Measurements from ENCODE around the gene SYNPR. TPM values are rescaled to one million over a fixed set of nuclear protein-coding genes. Genes with fewer than 3 reads are reported as not detected.

SYNPR gene
- total RNA-seq, 1 experiment from 2014 or later = 0.17 TPM

- no peaks in the 10 kb centered on the region for H3K9me3 Mint-ChIP-seq
- no peak overlapping the region for H2BK15ac ChIP-seq (ENCODE audit: low read depth, low read length)
- 0 out of 5 replicates have a peak overlapping the region, but pooled peaks of 1 of the 2 experiments have one; percentile 12 for H3K4me3 Mint-ChIP-seq
- H3K14ac ChIP-seq (ENCODE audit: insufficient read depth, low read length) = no peak overlapping the region
- H3K23me2 ChIP-seq (ENCODE audit: insufficient read length, low read depth, low read length, poor library complexity, severe bottlenecking) = no peaks in the 10 kb centered on the region
- no peak overlapping the region for H3K9ac ChIP-seq (ENCODE audit: extremely low read depth, insufficient read length, low read length)
- H2AFZ ChIP-seq (ENCODE audit: low read length) = no peak overlapping the region
- H3T11ph ChIP-seq (ENCODE audit: low read length) = no peak overlapping the region
- H3K4me1 ChIP-seq (ENCODE audit: insufficient read depth, low read length) = peaks cover 18% of the 10 kb centered on the region
- H4K5ac ChIP-seq (ENCODE audit: insufficient read length, low read depth, low read length) = no peak overlapping the region
- no peaks in the 10 kb centered on the region for H4K20me1 ChIP-seq (ENCODE audit: control insufficient read depth, insufficient read depth, insufficient read length)
- H2BK120ac ChIP-seq (ENCODE audit: low read depth, low read length, poor library complexity, severe bottlenecking) = no peak overlapping the region
- no peak overlapping the region for H3K23ac ChIP-seq (ENCODE audit: insufficient read length, low read depth, low read length)
- H3K27ac Mint-ChIP-seq = peak overlapping the region in 2 of 3 experiments; percentile 6 to 84; a peak in 4 of 7 replicates
- H3K79me1 ChIP-seq (ENCODE audit: insufficient read depth, low read depth, low read length, poor library complexity, severe bottlenecking) = no peaks in the 10 kb centered on the region
- no peak overlapping the region for H3K18ac ChIP-seq (ENCODE audit: insufficient read length, low read depth, low read length)
- H2BK20ac ChIP-seq (ENCODE audit: low read depth, low read length, poor library complexity, severe bottlenecking) = no peak overlapping the region
- H3K4ac ChIP-seq (ENCODE audit: low read depth, low read length) = no peak overlapping the region
- H3K36me3 Mint-ChIP-seq (ENCODE audit: insufficient read depth in 1 of 3, low read depth in 3 of 3) = no peaks in the 10 kb centered on the region
- no peaks in the 10 kb centered on the region for H3K27me3 ChIP-seq (ENCODE audit: insufficient read depth, low read length)
- no peaks in the 10 kb centered on the region for H3K27me3 Mint-ChIP-seq (ENCODE audit: low read depth)
- H4K91ac ChIP-seq (ENCODE audit: insufficient read length, low read depth, low read length) = no peak overlapping the region
- H2BK12ac ChIP-seq (ENCODE audit: insufficient read length, low read depth, low read length) = no peak overlapping the region
- no peak overlapping the region for H3K4me2 ChIP-seq (ENCODE audit: insufficient read depth, insufficient read length, low read length)
- TF ChIP-seq, protein P1, sequence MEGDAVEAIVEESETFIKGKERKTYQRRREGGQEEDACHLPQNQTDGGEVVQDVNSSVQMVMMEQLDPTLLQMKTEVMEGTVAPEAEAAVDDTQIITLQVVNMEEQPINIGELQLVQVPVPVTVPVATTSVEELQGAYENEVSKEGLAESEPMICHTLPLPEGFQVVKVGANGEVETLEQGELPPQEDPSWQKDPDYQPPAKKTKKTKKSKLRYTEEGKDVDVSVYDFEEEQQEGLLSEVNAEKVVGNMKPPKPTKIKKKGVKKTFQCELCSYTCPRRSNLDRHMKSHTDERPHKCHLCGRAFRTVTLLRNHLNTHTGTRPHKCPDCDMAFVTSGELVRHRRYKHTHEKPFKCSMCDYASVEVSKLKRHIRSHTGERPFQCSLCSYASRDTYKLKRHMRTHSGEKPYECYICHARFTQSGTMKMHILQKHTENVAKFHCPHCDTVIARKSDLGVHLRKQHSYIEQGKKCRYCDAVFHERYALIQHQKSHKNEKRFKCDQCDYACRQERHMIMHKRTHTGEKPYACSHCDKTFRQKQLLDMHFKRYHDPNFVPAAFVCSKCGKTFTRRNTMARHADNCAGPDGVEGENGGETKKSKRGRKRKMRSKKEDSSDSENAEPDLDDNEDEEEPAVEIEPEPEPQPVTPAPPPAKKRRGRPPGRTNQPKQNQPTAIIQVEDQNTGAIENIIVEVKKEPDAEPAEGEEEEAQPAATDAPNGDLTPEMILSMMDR (conservative IDR thresholded peaks at IDR 0.05) = no peak
- H3K4me1 Mint-ChIP-seq = peaks cover 78 to 82% of the 10 kb centered on the region in 2 experiments
- H3K27ac ChIP-seq (ENCODE audit: insufficient read length, low read depth, low read length) = no peak overlapping the region
- H3K79me2 ChIP-seq (ENCODE audit: insufficient read depth, low read length) = no peaks in the 10 kb centered on the region
- no peaks in the 10 kb centered on the region for H3K9me3 ChIP-seq (ENCODE audit: control insufficient read depth, low read depth, low read length)
- DNase-seq = no peak
- no peak overlapping the region for H2AK5ac ChIP-seq (ENCODE audit: insufficient read length, low read length)
- no peak overlapping the region for H2BK5ac ChIP-seq (ENCODE audit: insufficient read length, low read length)
- H4K8ac ChIP-seq (replicated peaks; ENCODE audit: insufficient read length, low read depth, low read length) = no peak overlapping the region
- no CpG with 5 or more reads among the region's 3 CpGs for WGBS (ENCODE audit: extremely low coverage, insufficient read length, low lambda C conversion rate)
- H3K56ac ChIP-seq (ENCODE audit: insufficient read length, low read depth, low read length) = no peak overlapping the region
Measured at GRCh38 chr3:63442918-63443317, 164.8 kb downstream of the SYNPR start.

Data from H9 (cell line).